GM18951 (cell line): Measurements from ENCODE around the gene KCNRG.
"Not testable (repeated sequence)": the region's sequence is repeated elsewhere in the genome, so short reads cannot be mapped to it uniquely, and the experiment has no call there.

ENCODE experiments used
- POLR2A ChIP-seq: IDR thresholded peaks from 4 replicates; pipeline ENCODE4 v1.6.1; 2011; ENCODE audit warnings: mild to moderate bottlenecking; ENCODE audit not compliant: insufficient read length, insufficient read depth; ENCODE audit errors: extremely low read depth
- in situ Hi-C: fragments of 300-500 bp; cut with MboI; formaldehyde crosslinking; loops from one replicate; pipeline ENCODE4 v1.12.0; 2022; ENCODE audit warnings: low sequenced_read_pairs, mixed read lengths, inconsistent platforms; ENCODE audit not compliant: unreplicated experiment

KCNRG gene

GRCh38 chr13:50017819-50018218 is 2.6 kb downstream of the KCNRG start:
- in situ Hi-C loops, result no loop called here
- no peak for TF ChIP-seq POLR2A

- in situ Hi-C loops, result no loop called here
- TF ChIP-seq POLR2A, result no peak
Measured at GRCh38 chr13:50025436-50025835, 10.2 kb downstream of the KCNRG start.

- in situ Hi-C loops, result no loop called here
- TF ChIP-seq POLR2A, result no peak
Measured at GRCh38 chr13:50026788-50027473, 11.7 kb downstream of the KCNRG start.

DNA sequence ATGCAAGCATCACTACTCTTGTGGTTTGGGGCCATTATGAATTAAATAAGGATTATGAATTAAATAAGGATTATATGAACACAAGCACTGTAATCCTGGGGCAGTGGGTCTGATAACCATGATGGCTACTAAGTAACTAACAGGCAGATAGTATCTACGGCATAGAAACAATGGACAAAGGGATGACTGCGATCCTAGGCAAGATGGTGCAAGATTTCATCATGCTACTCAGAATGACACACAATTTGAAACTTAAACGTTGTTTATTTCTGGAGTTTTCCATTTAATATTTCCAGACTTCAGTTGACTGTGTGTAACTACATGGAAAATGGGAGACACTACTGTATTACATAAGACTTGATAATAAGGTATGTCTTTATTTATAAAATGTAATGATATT is 15.1 kb downstream of the KCNRG start:
- in situ Hi-C loops, result no loop called here
- no peak for TF ChIP-seq POLR2A

- TF ChIP-seq POLR2A, result no peak
Measured at GRCh38 chr13:50033725-50034124, 18.5 kb downstream of the KCNRG start.

GRCh38 chr13:50037788-50038187 is 22.5 kb downstream of the KCNRG start:
- in situ Hi-C loops, result no loop called here
- TF ChIP-seq POLR2A, result no peak

More at GRCh38 chr13:50033725-50034124, 18.5 kb downstream of the KCNRG start:
- in situ Hi-C loops, result no loop called here

- in situ Hi-C loops, result no loop called here
- TF ChIP-seq POLR2A, result no peak
Measured at GRCh38 chr13:50038266-50038665, 23.0 kb downstream of the KCNRG start.

DNA sequence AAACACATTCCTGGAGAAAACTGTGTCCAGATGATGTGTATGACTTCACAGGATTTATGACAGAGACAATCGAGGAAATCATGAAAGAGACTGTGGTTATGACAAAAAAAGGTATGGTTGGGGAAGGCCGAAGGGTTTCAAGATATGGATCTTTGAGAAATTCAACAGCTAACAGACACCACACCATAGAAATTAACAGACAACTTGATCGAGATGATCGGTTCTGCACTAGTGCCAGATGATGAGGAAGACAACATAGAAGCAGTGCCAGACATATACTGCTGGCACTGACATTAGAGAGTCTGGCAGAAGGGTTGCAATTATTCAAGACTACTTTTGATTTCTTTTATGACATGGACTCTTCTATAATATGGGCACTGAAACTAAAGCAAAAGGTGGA is 37.2 kb downstream of the KCNRG start:
- in situ Hi-C loops, result no loop called here
- no peak for TF ChIP-seq POLR2A

DNA sequence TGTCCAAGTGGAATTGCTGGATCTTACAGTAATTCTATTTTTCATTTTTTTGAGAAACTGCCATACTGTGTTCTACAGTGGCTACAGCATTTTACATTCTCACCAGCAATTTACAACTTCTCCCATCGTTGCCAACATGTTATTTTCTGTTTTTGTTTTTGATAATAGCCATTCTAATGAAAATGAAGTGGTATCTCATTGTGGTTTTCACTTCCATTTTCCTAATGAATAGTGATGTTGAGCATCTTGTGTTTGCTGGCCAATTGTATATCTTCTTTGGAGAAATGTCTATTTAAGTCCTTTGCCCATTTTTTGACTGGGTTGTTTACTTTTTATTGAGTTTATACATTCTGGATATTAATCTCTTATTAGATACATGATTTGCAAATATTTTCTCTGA is 38.6 kb downstream of the KCNRG start:
- TF ChIP-seq POLR2A, result no peak
- in situ Hi-C loops, result no loop called here

- in situ Hi-C loops, result no loop called here
- no peak for TF ChIP-seq POLR2A
Measured at GRCh38 chr13:50055454-50055853, 40.2 kb downstream of the KCNRG start.

GRCh38 chr13:50060718-50061117 is 45.5 kb downstream of the KCNRG start:
- TF ChIP-seq POLR2A, result no peak
- in situ Hi-C loops, result no loop called here

DNA sequence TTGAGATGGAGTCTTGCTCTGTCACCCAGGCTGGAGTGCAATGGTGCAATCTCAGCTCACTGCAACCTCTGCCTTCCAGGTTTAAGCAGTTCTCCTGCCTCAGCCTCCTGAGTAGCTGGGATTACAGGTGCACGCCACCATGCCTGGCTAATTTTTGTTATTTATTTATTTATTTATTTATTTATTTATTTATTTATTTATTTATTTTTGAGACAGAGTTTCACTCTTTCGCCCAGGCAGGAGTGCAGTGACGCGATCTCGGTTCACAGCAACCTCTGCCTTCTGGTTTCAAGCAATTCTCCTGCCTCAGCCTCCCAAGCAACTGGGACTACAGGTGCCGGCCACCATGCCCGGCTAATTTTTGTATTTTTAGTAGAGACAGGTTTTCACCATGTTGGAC is 47.1 kb downstream of the KCNRG start:
- in situ Hi-C loops, result not testable (repeated sequence)

GRCh38 chr13:50065712-50066111 is 50.5 kb downstream of the KCNRG start:
- no peak for TF ChIP-seq POLR2A
- in situ Hi-C loops, result no loop called here

- TF ChIP-seq POLR2A, result no peak
- in situ Hi-C loops, result no loop called here
Measured at GRCh38 chr13:50068508-50068907, 53.3 kb downstream of the KCNRG start.

DNA sequence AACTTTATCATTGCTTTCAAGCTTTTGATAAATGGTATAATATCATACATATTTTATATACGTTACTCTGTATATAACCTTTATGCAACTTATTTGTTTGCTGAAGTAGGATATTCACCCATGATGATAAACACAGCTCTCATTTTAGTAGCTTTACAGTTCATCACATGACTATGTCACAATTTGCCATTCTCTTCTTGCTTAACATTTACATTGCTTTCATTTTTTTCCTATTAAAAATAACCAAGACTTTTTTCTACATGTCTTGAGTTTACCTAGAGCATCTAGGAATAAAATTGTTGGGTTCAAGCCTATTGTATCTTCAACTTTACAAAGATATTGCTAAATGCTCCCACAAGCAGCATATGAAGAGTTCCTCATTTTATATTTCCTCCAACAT is 54.0 kb downstream of the KCNRG start:
- in situ Hi-C loops, result no loop called here
- TF ChIP-seq POLR2A, result no peak

DNA sequence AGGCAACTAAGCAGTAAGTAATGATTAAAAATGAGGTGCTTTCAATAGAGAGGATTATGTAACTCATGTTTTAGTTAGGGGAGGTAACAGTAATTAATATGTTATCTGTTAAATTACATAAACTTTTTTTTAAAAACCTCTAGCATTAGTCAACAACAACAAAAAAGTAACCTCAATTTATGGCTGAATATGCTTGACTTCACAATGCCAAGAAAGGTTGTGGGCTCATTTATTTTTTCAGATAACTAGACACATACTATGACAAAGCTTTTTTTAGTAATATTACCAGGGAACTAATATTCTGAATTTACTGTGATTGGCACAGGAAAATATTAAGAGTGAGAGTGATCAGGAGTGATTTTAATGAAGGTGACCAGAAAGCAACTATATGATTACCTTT is 54.9 kb downstream of the KCNRG start:
- TF ChIP-seq POLR2A, result no peak
- in situ Hi-C loops, result no loop called here
